NCI-H128 (cell line): ENCODE measurements around the gene DDAH1.
"Not testable (repeated sequence)": the region's sequence is repeated elsewhere in the genome, so short reads cannot be mapped to it uniquely, and the experiment has no call there.

Experiments used
- DNase-seq: peaks from one replicate; lab custom pipeline; 2025; ENCODE audit not compliant: unreplicated experiment; lab: John Stamatoyannopoulos, UW

DDAH1 gene

GRCh38 chr1:85471558-85471957 is 6.6 kb upstream of the DDAH1 start:
- no peak for DNase-seq

- not testable (repeated sequence) for DNase-seq
These were observed 5.2 kb upstream of the DDAH1 start for GRCh38 chr1:85470130-85470529.

- no peak for DNase-seq
These were observed 3.1 kb upstream of the DDAH1 start for GRCh38 chr1:85467929-85468540.

GRCh38 chr1:85467036-85467435 is 2.1 kb upstream of the DDAH1 start:
- no peak for DNase-seq

GRCh38 chr1:85465786-85466134 is 801 bp upstream of the DDAH1 start:
- DNase-seq, result no peak

GRCh38 chr1:85464497-85465098 is 361 bp downstream of the DDAH1 start:
- DNase-seq, result peak; percentile 40

- no peak for DNase-seq
These were observed 1.0 kb downstream of the DDAH1 start for GRCh38 chr1:85463731-85464496.

- DNase-seq, result no peak
These were observed 1.9 kb downstream of the DDAH1 start for GRCh38 chr1:85462931-85463649.

- DNase-seq, result no peak
These were observed 3.6 kb downstream of the DDAH1 start for GRCh38 chr1:85461216-85461918.

- DNase-seq, result no peak
These were observed 4.3 kb downstream of the DDAH1 start for GRCh38 chr1:85460555-85461088.

GRCh38 chr1:85459290-85459689 is 5.7 kb downstream of the DDAH1 start:
- no peak for DNase-seq

- DNase-seq, result no peak
These were observed 10.7 kb downstream of the DDAH1 start for GRCh38 chr1:85454214-85454613.

GRCh38 chr1:85453640-85454194 is 11.2 kb downstream of the DDAH1 start:
- DNase-seq, result no peak

- no peak for DNase-seq
These were observed 12.0 kb downstream of the DDAH1 start for GRCh38 chr1:85452948-85453347.

- DNase-seq, result no peak
These were observed 13.6 kb downstream of the DDAH1 start for GRCh38 chr1:85451236-85451830.

- no peak for DNase-seq
These were observed 14.1 kb downstream of the DDAH1 start for GRCh38 chr1:85450832-85451231.

- DNase-seq, result no peak
These were observed 15.6 kb downstream of the DDAH1 start for GRCh38 chr1:85449356-85449755.

GRCh38 chr1:85448358-85448757 is 16.6 kb downstream of the DDAH1 start:
- DNase-seq, result no peak

- DNase-seq, result no peak
These were observed 17.7 kb downstream of the DDAH1 start for GRCh38 chr1:85447006-85447943.
